ENCODE data around the gene AMT. TPM values are rescaled to one million over a fixed set of nuclear protein-coding genes. Genes with fewer than 3 reads are reported as not detected.

The AMT gene
- total RNA-seq, 1 experiment from 2014 or later: 66.6 TPM

GRCh38 chr3:49411968-49412631 lies 10.2 kb downstream of the AMT start, which contains the start of the genes RHOA and TCTA:
Gene RHOA (minus strand): TSS chr3:49411976. CDS start chr3:49375589, 36,387 bp downstream.
Gene TCTA (plus strand): TSS chr3:49412423. CDS start chr3:49412427, 4 bp downstream.
- Mint-ChIP-seq H3K36me3 (peaks cover 4% of the 10 kb centered on the region; the same call in 1 of the 2 replicates), H3K27me3 (ENCODE audit: low read depth) (no peaks in the 10 kb centered on the region), H3K9me3 (no peaks in the 10 kb centered on the region), H3K27ac (peak within 1 kb of the TSS; percentile 98), H3K4me1 (peaks cover 41% of the 10 kb centered on the region), H3K4me3 (peak within 1 kb of the TSS; percentile 97)
- ChIA-PET POLR2A (interaction anchor here (0.6 to 2.2 kb wide), 7 partner anchors 11 to 1750 kb away, joined by 3 to 16 read pairs (median 5); partner anchors contain the start of genes NICN1, QRICH1 and USP4), CTCF (interaction anchor here (0.8 to 2.3 kb wide), 6 partner anchors 10 to 241 kb away, joined by 3 to 15 read pairs (median 5); partner anchors contain the start of genes AMT, KLHDC8B and USP4)
- DNase-seq (ENCODE audit: low spot score) (peak; percentile 96), ATAC-seq (peak; percentile 86)
- TF ChIP-seq SMAD3 (CRISPR knock-in tag; IDR thresholded peaks at IDR 0.05; ENCODE audit: borderline replicate concordance) (no peak), FOXK1 (CRISPR knock-in tag; IDR thresholded peaks at IDR 0.05) (peak; percentile 29), ZNF317 (CRISPR knock-in tag; IDR thresholded peaks at IDR 0.05; ENCODE audit: borderline replicate concordance, low read depth) (no peak), MYBL2 (CRISPR knock-in tag; IDR thresholded peaks at IDR 0.05) (peak; percentile 93), PREB (CRISPR knock-in tag; IDR thresholded peaks at IDR 0.05; ENCODE audit: borderline replicate concordance) (no peak), SP1 (CRISPR knock-in tag; conservative IDR thresholded peaks at IDR 0.05) (peak; percentile 75), E2F4 (CRISPR knock-in tag; IDR thresholded peaks at IDR 0.05; ENCODE audit: borderline replicate concordance, low read depth) (0 out of 2 replicates have a peak, but pooled peaks have one; percentile 42), ZNF396 (CRISPR knock-in tag; IDR thresholded peaks at IDR 0.05; ENCODE audit: borderline replicate concordance) (no peak), MAX (CRISPR knock-in tag; IDR thresholded peaks at IDR 0.05) (no peak; the same call in 1 of the 2 replicates), OVOL2 (CRISPR knock-in tag; IDR thresholded peaks at IDR 0.05; ENCODE audit: borderline replicate concordance) (no peak), CREM (CRISPR knock-in tag; IDR thresholded peaks at IDR 0.05) (no peak), GTF2I (CRISPR knock-in tag; conservative IDR thresholded peaks at IDR 0.05) (no peak), ESRRA (CRISPR knock-in tag; IDR thresholded peaks at IDR 0.05; ENCODE audit: borderline replicate concordance) (no peak), ZNF232 (CRISPR knock-in tag; IDR thresholded peaks at IDR 0.05) (no peak), EMX1 (CRISPR knock-in tag; IDR thresholded peaks at IDR 0.05) (no peak), ZNF671 (CRISPR knock-in tag; IDR thresholded peaks at IDR 0.05) (no peak), MXD4 (CRISPR knock-in tag; IDR thresholded peaks at IDR 0.05; ENCODE audit: borderline replicate concordance) (no peak)
- TF ChIP-seq, protein P1, sequence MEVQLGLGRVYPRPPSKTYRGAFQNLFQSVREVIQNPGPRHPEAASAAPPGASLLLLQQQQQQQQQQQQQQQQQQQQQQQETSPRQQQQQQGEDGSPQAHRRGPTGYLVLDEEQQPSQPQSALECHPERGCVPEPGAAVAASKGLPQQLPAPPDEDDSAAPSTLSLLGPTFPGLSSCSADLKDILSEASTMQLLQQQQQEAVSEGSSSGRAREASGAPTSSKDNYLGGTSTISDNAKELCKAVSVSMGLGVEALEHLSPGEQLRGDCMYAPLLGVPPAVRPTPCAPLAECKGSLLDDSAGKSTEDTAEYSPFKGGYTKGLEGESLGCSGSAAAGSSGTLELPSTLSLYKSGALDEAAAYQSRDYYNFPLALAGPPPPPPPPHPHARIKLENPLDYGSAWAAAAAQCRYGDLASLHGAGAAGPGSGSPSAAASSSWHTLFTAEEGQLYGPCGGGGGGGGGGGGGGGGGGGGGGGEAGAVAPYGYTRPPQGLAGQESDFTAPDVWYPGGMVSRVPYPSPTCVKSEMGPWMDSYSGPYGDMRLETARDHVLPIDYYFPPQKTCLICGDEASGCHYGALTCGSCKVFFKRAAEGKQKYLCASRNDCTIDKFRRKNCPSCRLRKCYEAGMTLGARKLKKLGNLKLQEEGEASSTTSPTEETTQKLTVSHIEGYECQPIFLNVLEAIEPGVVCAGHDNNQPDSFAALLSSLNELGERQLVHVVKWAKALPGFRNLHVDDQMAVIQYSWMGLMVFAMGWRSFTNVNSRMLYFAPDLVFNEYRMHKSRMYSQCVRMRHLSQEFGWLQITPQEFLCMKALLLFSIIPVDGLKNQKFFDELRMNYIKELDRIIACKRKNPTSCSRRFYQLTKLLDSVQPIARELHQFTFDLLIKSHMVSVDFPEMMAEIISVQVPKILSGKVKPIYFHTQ (CRISPR knock-in tag; IDR thresholded peaks at IDR 0.05): no peak
- TF ChIP-seq, protein P2, sequence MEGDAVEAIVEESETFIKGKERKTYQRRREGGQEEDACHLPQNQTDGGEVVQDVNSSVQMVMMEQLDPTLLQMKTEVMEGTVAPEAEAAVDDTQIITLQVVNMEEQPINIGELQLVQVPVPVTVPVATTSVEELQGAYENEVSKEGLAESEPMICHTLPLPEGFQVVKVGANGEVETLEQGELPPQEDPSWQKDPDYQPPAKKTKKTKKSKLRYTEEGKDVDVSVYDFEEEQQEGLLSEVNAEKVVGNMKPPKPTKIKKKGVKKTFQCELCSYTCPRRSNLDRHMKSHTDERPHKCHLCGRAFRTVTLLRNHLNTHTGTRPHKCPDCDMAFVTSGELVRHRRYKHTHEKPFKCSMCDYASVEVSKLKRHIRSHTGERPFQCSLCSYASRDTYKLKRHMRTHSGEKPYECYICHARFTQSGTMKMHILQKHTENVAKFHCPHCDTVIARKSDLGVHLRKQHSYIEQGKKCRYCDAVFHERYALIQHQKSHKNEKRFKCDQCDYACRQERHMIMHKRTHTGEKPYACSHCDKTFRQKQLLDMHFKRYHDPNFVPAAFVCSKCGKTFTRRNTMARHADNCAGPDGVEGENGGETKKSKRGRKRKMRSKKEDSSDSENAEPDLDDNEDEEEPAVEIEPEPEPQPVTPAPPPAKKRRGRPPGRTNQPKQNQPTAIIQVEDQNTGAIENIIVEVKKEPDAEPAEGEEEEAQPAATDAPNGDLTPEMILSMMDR (IDR thresholded peaks at IDR 0.05): no peak
- TF ChIP-seq, protein P3, sequence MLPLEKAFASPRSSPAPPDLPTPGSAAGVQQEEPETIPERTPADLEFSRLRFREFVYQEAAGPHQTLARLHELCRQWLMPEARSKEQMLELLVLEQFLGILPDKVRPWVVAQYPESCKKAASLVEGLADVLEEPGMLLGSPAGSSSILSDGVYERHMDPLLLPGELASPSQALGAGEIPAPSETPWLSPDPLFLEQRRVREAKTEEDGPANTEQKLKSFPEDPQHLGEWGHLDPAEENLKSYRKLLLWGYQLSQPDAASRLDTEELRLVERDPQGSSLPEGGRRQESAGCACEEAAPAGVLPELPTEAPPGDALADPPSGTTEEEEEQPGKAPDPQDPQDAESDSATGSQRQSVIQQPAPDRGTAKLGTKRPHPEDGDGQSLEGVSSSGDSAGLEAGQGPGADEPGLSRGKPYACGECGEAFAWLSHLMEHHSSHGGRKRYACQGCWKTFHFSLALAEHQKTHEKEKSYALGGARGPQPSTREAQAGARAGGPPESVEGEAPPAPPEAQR (CRISPR knock-in tag; IDR thresholded peaks at IDR 0.05): no peak
- TF ChIP-seq, protein P4, sequence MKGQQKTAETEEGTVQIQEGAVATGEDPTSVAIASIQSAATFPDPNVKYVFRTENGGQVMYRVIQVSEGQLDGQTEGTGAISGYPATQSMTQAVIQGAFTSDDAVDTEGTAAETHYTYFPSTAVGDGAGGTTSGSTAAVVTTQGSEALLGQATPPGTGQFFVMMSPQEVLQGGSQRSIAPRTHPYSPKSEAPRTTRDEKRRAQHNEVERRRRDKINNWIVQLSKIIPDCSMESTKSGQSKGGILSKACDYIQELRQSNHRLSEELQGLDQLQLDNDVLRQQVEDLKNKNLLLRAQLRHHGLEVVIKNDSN (CRISPR knock-in tag; IDR thresholded peaks at IDR 0.05): 0 out of 2 replicates have a peak, but pooled peaks have one; percentile 13
- TF ChIP-seq, protein P5, sequence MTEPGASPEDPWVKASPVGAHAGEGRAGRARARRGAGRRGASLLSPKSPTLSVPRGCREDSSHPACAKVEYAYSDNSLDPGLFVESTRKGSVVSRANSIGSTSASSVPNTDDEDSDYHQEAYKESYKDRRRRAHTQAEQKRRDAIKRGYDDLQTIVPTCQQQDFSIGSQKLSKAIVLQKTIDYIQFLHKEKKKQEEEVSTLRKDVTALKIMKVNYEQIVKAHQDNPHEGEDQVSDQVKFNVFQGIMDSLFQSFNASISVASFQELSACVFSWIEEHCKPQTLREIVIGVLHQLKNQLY (CRISPR knock-in tag; IDR thresholded peaks at IDR 0.05): no peak
